ENCODE measurements around the gene GABRB1. TPM values are rescaled to one million over a fixed set of nuclear protein-coding genes. Genes with fewer than 3 reads are reported as not detected.

The GABRB1 gene
- total and polyA plus RNA-seq, 2 experiments from 2014 or later = not detected

DNA sequence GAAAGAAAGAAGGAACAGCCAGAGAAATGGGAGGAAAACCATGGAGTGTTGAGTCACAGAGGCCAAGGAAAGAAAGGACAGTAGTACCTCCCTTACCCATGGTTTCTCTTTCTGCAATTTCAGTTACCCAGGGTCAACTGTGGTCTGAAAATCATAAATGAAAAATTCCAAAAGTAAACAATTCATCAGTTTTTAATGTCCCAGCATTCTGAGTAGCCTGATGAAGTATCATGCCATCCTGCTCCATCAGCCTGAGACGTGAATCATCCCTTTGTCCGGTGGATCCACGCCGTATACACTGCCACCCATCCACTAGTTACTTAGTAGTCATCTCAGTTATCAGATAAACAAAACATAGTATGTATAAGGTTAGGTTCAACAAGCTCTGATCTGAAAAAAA is 318.0 kb downstream of the GABRB1 start:
- Histone ChIP-seq H3K27ac (no peak overlapping the region), H3F3A (ENCODE audit: insufficient read depth) (no peaks in the 10 kb centered on the region), H3K9me2 (ENCODE audit: insufficient read depth) (no peaks in the 10 kb centered on the region), H3K4me2 (ENCODE audit: unreplicated experiment) (no peak overlapping the region), H3K4me3 (no peak overlapping the region), H3K9me3 (ENCODE audit: low read depth) (no peaks in the 10 kb centered on the region), H3K9ac (no peak overlapping the region), H4K20me1 (ENCODE audit: insufficient read depth) (no peaks in the 10 kb centered on the region), H3K36me3 (ENCODE audit: low read depth) (no peaks in the 10 kb centered on the region), H3K4me1 (ENCODE audit: insufficient read depth) (no peaks in the 10 kb centered on the region), H3K27me3 (replicated peaks; ENCODE audit: insufficient read depth) (no peaks in the 10 kb centered on the region), H3K79me2 (ENCODE audit: insufficient read depth) (no peaks in the 10 kb centered on the region), H2AFZ (no peak overlapping the region)
- 50 to 52% methylated on average over 4 of the region's 4 CpGs for WGBS, 2 experiments (ENCODE audit: low coverage in 1 of 2, low lambda C conversion rate in 2 of 2, missing lambda C conversion rate in 2 of 2)
- in situ Hi-C loops (cut with MboI) = no loop called here
- no peak for TF ChIP-seq EZH2 (IDR thresholded peaks at IDR 0.05; ENCODE audit: insufficient read depth, poor library complexity, severe bottlenecking)
- TF ChIP-seq EZH2phosphoT487 (IDR thresholded peaks at IDR 0.05; ENCODE audit: insufficient read depth, low read depth) = no peak
- peak; percentile 6 for DNase-seq

DNA sequence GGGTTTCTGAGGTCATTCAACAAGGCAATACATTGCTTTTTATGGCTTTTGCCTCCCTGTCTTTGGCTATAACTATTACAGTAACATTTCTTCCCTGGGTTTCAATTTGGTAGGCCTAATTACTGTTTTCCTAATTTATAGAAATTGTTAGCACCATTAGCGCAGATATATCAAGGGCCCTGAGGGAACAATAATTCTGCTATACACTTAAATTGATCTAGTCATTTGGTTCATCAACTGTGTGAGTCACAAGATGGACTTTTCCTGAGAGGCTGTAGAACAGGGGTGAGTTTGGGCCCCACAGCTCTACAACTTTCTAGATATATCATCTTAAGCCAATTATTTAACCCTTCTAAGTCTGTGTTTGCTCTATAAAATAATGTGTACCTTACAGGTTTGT is 324.2 kb downstream of the GABRB1 start:
- Histone ChIP-seq H3K4me2 (ENCODE audit: unreplicated experiment) (no peak overlapping the region), H3K36me3 (ENCODE audit: low read depth) (no peaks in the 10 kb centered on the region), H3K27ac (no peak overlapping the region), H3K4me1 (ENCODE audit: insufficient read depth) (no peaks in the 10 kb centered on the region), H3K27me3 (replicated peaks; ENCODE audit: insufficient read depth) (no peaks in the 10 kb centered on the region), H4K20me1 (ENCODE audit: insufficient read depth) (no peaks in the 10 kb centered on the region), H3K9ac (no peak overlapping the region), H3K79me2 (ENCODE audit: insufficient read depth) (no peaks in the 10 kb centered on the region), H3K4me3 (no peak overlapping the region), H3K9me3 (ENCODE audit: low read depth) (no peaks in the 10 kb centered on the region), H2AFZ (no peak overlapping the region), H3F3A (ENCODE audit: insufficient read depth) (no peaks in the 10 kb centered on the region), H3K9me2 (ENCODE audit: insufficient read depth) (no peaks in the 10 kb centered on the region)
- TF ChIP-seq EZH2phosphoT487 (IDR thresholded peaks at IDR 0.05; ENCODE audit: insufficient read depth, low read depth) (no peak), EZH2 (IDR thresholded peaks at IDR 0.05; ENCODE audit: insufficient read depth, poor library complexity, severe bottlenecking) (no peak)
- 76 to 89% methylated on average over 1 of the region's 1 CpG for WGBS, 2 experiments (ENCODE audit: low coverage in 1 of 2, low lambda C conversion rate in 2 of 2, missing lambda C conversion rate in 2 of 2)
- DNase-seq = no peak
- in situ Hi-C loops (cut with MboI) = no loop called here

DNA sequence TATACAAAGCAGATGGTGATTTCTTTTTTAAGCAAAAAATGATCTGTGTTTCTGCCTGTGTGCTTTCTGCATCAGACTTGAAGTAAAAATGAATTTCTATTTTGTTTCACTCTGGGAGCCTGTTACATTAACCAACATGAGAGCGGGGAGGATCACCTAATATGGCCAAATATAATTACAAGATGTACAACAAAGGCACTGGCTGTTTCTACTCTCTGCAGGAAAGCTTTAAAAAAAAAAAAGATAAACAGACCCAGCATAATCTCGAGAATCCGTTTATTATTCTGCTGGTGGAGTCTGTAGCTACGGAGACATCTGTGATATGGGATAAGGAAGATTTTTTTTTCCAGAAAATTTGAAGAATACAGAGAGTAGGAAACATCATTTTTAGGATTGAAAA is 328.5 kb downstream of the GABRB1 start:
- H3K27ac ChIP-seq = no peak overlapping the region
- no peaks in the 10 kb centered on the region for H4K20me1 ChIP-seq (ENCODE audit: insufficient read depth)
- in situ Hi-C loops (cut with MboI) = no loop called here
- WGBS, 2 experiments (ENCODE audit: low coverage in 1 of 2, low lambda C conversion rate in 2 of 2, missing lambda C conversion rate in 2 of 2) = 9 to 12% methylated on average over 4 of the region's 4 CpGs
- TF ChIP-seq EZH2 (IDR thresholded peaks at IDR 0.05; ENCODE audit: insufficient read depth, poor library complexity, severe bottlenecking) = no peak
- TF ChIP-seq EZH2phosphoT487 (IDR thresholded peaks at IDR 0.05; ENCODE audit: insufficient read depth, low read depth) = no peak
- H3K27me3 ChIP-seq (replicated peaks; ENCODE audit: insufficient read depth) = 0 out of 2 replicates have a peak, but pooled peaks cover 17% of the 10 kb centered on the region
- no peak overlapping the region for H3K4me2 ChIP-seq (ENCODE audit: unreplicated experiment)
- no peak overlapping the region for H2AFZ ChIP-seq
- no peaks in the 10 kb centered on the region for H3F3A ChIP-seq (ENCODE audit: insufficient read depth)
- H3K9me3 ChIP-seq (ENCODE audit: low read depth) = no peaks in the 10 kb centered on the region
- H3K79me2 ChIP-seq (ENCODE audit: insufficient read depth) = no peaks in the 10 kb centered on the region
- no peak overlapping the region for H3K4me3 ChIP-seq
- H3K9me2 ChIP-seq (ENCODE audit: insufficient read depth) = no peaks in the 10 kb centered on the region
- DNase-seq = no peak
- no peaks in the 10 kb centered on the region for H3K36me3 ChIP-seq (ENCODE audit: low read depth)
- no peaks in the 10 kb centered on the region for H3K4me1 ChIP-seq (ENCODE audit: insufficient read depth)
- no peak overlapping the region for H3K9ac ChIP-seq

- Histone ChIP-seq H3K4me2 (ENCODE audit: unreplicated experiment) (no peak overlapping the region), H3K79me2 (ENCODE audit: insufficient read depth) (no peaks in the 10 kb centered on the region), H2AFZ (no peak overlapping the region), H3K9me2 (ENCODE audit: insufficient read depth) (no peaks in the 10 kb centered on the region), H4K20me1 (ENCODE audit: insufficient read depth) (no peaks in the 10 kb centered on the region), H3K9me3 (ENCODE audit: low read depth) (no peaks in the 10 kb centered on the region), H3K9ac (no peak overlapping the region), H3K27me3 (replicated peaks; ENCODE audit: insufficient read depth) (0 out of 2 replicates have a peak, but pooled peaks cover 9% of the 10 kb centered on the region), H3K4me3 (no peak overlapping the region), H3F3A (ENCODE audit: insufficient read depth) (no peaks in the 10 kb centered on the region), H3K36me3 (ENCODE audit: low read depth) (no peaks in the 10 kb centered on the region), H3K4me1 (ENCODE audit: insufficient read depth) (no peaks in the 10 kb centered on the region), H3K27ac (no peak overlapping the region)
- 43 to 46% methylated on average over 2 of the region's 2 CpGs for WGBS, 2 experiments (ENCODE audit: low coverage in 1 of 2, low lambda C conversion rate in 2 of 2, missing lambda C conversion rate in 2 of 2)
- in situ Hi-C loops (cut with MboI) = no loop called here
- no peak for TF ChIP-seq EZH2 (IDR thresholded peaks at IDR 0.05; ENCODE audit: insufficient read depth, poor library complexity, severe bottlenecking)
- TF ChIP-seq EZH2phosphoT487 (IDR thresholded peaks at IDR 0.05; ENCODE audit: insufficient read depth, low read depth) = no peak
- DNase-seq = no peak
Measured at GRCh38 chr4:47367761-47368160, 336.4 kb downstream of the GABRB1 start.

DNA sequence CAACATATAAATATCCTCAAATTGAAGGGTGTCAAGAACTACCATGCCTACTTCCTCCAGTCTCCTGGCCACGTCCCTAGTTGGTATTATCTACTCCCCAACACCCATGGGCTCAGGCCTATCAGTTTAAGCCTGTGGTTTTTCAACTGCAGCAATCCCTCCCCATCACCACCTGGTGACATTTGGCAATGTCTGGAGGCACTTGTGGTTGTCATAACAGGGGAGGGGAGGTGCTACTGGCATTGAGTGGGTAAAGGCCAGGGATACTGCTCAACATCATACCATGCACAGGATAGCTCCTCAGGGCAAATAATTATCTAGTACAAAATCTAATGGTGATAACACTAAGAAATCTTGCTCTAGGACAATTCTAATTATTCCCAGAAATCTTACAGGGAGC is 336.8 kb downstream of the GABRB1 start:
- no peak for DNase-seq
- Histone ChIP-seq H3K27ac (no peak overlapping the region), H3K4me1 (ENCODE audit: insufficient read depth) (no peaks in the 10 kb centered on the region), H3K9me3 (ENCODE audit: low read depth) (no peaks in the 10 kb centered on the region), H4K20me1 (ENCODE audit: insufficient read depth) (no peaks in the 10 kb centered on the region), H2AFZ (no peak overlapping the region), H3K9ac (no peak overlapping the region), H3F3A (ENCODE audit: insufficient read depth) (no peaks in the 10 kb centered on the region), H3K79me2 (ENCODE audit: insufficient read depth) (no peaks in the 10 kb centered on the region), H3K36me3 (ENCODE audit: low read depth) (no peaks in the 10 kb centered on the region), H3K4me2 (ENCODE audit: unreplicated experiment) (no peak overlapping the region), H3K9me2 (ENCODE audit: insufficient read depth) (no peaks in the 10 kb centered on the region), H3K4me3 (no peak overlapping the region), H3K27me3 (replicated peaks; ENCODE audit: insufficient read depth) (0 out of 2 replicates have a peak, but pooled peaks cover 9% of the 10 kb centered on the region)
- in situ Hi-C loops (cut with MboI) = no loop called here
- no peak for TF ChIP-seq EZH2phosphoT487 (IDR thresholded peaks at IDR 0.05; ENCODE audit: insufficient read depth, low read depth)
- TF ChIP-seq EZH2 (IDR thresholded peaks at IDR 0.05; ENCODE audit: insufficient read depth, poor library complexity, severe bottlenecking) = no peak
- 13 to 15% methylated on average over 1 of the region's 1 CpG for WGBS, 2 experiments (ENCODE audit: low coverage in 1 of 2, low lambda C conversion rate in 2 of 2, missing lambda C conversion rate in 2 of 2)
